Loucy (cell line): ENCODE measurements around the gene DCAF11.
"Not testable (repeated sequence)": the region's sequence is repeated elsewhere in the genome, so short reads cannot be mapped to it uniquely, and the experiment has no call there.

Experiments used
- H2AFZ ChIP-seq: fragments of 200-600 bp; sonication (generic); 2 replicates; pipeline ENCODE4 v1.6.0; 2016; ENCODE audit warnings: antibody characterized with exemption, mild to moderate bottlenecking, low read length, moderate library complexity
- H3F3A ChIP-seq: fragments of 200-600 bp; 2 replicates; pipeline ENCODE4 v1.6.0; 2016; ENCODE audit warnings: antibody characterized with exemption, low read depth, mild to moderate bottlenecking
- H3K27me3 ChIP-seq: fragments of 200-600 bp; sonication (generic); 2 replicates; pipeline ENCODE4 v1.6.1; 2014; ENCODE audit warnings: low read length, mild to moderate bottlenecking; ENCODE audit not compliant: insufficient read depth, poor library complexity, severe bottlenecking
- H3K36me3 ChIP-seq: fragments of 200-600 bp; sonication (generic); 2 replicates; pipeline ENCODE4 v1.6.1; 2016; ENCODE audit warnings: low read length; ENCODE audit not compliant: insufficient read depth
- H3K4me1 ChIP-seq: fragments of 200-600 bp; sonication (generic); 2 replicates; pipeline ENCODE4 v1.5.1; 2014; ENCODE audit warnings: low read length, mild to moderate bottlenecking; ENCODE audit not compliant: insufficient read depth, poor library complexity, severe bottlenecking
- H3K4me2 ChIP-seq: fragments of 200-600 bp; sonication (generic); 2 replicates; pipeline ENCODE4 v1.6.0; 2014; ENCODE audit warnings: antibody characterized with exemption, low read length, low read depth, mild to moderate bottlenecking; ENCODE audit not compliant: poor library complexity, severe bottlenecking
- H3K4me3 ChIP-seq: fragments of 200-600 bp; sonication (generic); 2 replicates; pipeline ENCODE4 v1.5.1; 2014; ENCODE audit warnings: low read length, mild to moderate bottlenecking, mixed read lengths; ENCODE audit not compliant: poor library complexity, severe bottlenecking
- H3K79me2 ChIP-seq: fragments of 200-600 bp; sonication (generic); 2 replicates; pipeline ENCODE4 v1.6.1; 2014; ENCODE audit warnings: low read length; ENCODE audit not compliant: insufficient read depth
- H3K9ac ChIP-seq: fragments of 200-600 bp; sonication (generic); 2 replicates; pipeline ENCODE4 v1.6.0; 2014; ENCODE audit warnings: mild to moderate bottlenecking, low read depth, low read length, moderate library complexity; ENCODE audit not compliant: poor library complexity, severe bottlenecking
- H3K9me2 ChIP-seq: fragments of 200-600 bp; sonication (generic); replicated peaks from 2 replicates; pipeline ENCODE4 v1.6.1; 2016; ENCODE audit warnings: low read depth, low read length, mixed read lengths
- H3K9me3 ChIP-seq: fragments of 200-600 bp; sonication (generic); 2 replicates; pipeline ENCODE4 v1.6.1; 2014; ENCODE audit warnings: mild to moderate bottlenecking, antibody characterized with exemption, low read length, low read depth; ENCODE audit not compliant: insufficient read depth
- H4K20me1 ChIP-seq: fragments of 200-600 bp; sonication (generic); 2 replicates; pipeline ENCODE4 v1.6.0; 2014; ENCODE audit warnings: antibody characterized with exemption, low read length, mild to moderate bottlenecking; ENCODE audit not compliant: insufficient read depth, poor library complexity, severe bottlenecking
- CTCF ChIP-seq: fragments of 200-600 bp; sonication (generic); conservative IDR thresholded peaks from 2 replicates; pipeline ENCODE4 v1.5.1; 2014; ENCODE audit warnings: mild to moderate bottlenecking, antibody characterized with exemption, low read length
- EZH2phosphoT487 ChIP-seq: fragments of 200-600 bp; IDR thresholded peaks from 2 replicates; pipeline ENCODE4 v1.6.1; 2018; ENCODE audit warnings: antibody characterized with exemption, mild to moderate bottlenecking, moderate library complexity, borderline replicate concordance

DCAF11 gene

GRCh38 chr14:24100982-24101494 lies 13.5 kb upstream of the DCAF11 start:
- Histone ChIP-seq H3K36me3 (no peaks in the 10 kb centered on the region; the same call in 1 of the 2 replicates), H4K20me1 (no peaks in the 10 kb centered on the region), H3K27me3 (no peaks in the 10 kb centered on the region)

GRCh38 chr14:24102357-24103048 lies 12.1 kb upstream of the DCAF11 start:
- Histone ChIP-seq H3F3A (no peaks in the 10 kb centered on the region), H3K4me1 (no peaks in the 10 kb centered on the region), H3K27me3 (no peaks in the 10 kb centered on the region), H3K4me3 (no peak overlapping the region), H3K9me3 (no peaks in the 10 kb centered on the region), H3K9me2 (no peaks in the 10 kb centered on the region), H3K4me2 (no peak overlapping the region), H3K36me3 (no peaks in the 10 kb centered on the region; the same call in 1 of the 2 replicates), H3K79me2 (no peaks in the 10 kb centered on the region), H3K9ac (no peak overlapping the region), H4K20me1 (no peaks in the 10 kb centered on the region), H2AFZ (no peak overlapping the region)
- no peak for TF ChIP-seq EZH2phosphoT487
- TF ChIP-seq CTCF, result no peak

More at GRCh38 chr14:24100982-24101494, 13.5 kb upstream of the DCAF11 start:
- Histone ChIP-seq H3K9me2 (no peaks in the 10 kb centered on the region), H3K4me3 (no peak overlapping the region), H3K4me2 (no peak overlapping the region), H3K4me1 (peaks cover 6% of the 10 kb centered on the region), H3K79me2 (peaks cover 11% of the 10 kb centered on the region; the same call in 1 of the 2 replicates), H3K9me3 (no peaks in the 10 kb centered on the region), H3K9ac (no peak overlapping the region), H2AFZ (no peak overlapping the region), H3F3A (no peaks in the 10 kb centered on the region)
- TF ChIP-seq CTCF (no peak), EZH2phosphoT487 (no peak)

GRCh38 chr14:24103451-24103850 lies 11.1 kb upstream of the DCAF11 start:
- TF ChIP-seq EZH2phosphoT487, result no peak
- TF ChIP-seq CTCF, result no peak
- no peak overlapping the region for H2AFZ ChIP-seq
- no peaks in the 10 kb centered on the region for H3K79me2 ChIP-seq
- H3K9me2 ChIP-seq, result no peaks in the 10 kb centered on the region
- no peak overlapping the region for H3K9ac ChIP-seq
- H3K27me3 ChIP-seq, result no peaks in the 10 kb centered on the region
- H3K36me3 ChIP-seq, result no peaks in the 10 kb centered on the region; the same call in 1 of the 2 replicates
- no peaks in the 10 kb centered on the region for H3K9me3 ChIP-seq
- H3K4me1 ChIP-seq, result peaks cover under 1% of the 10 kb centered on the region
- no peak overlapping the region for H3K4me3 ChIP-seq
- no peak overlapping the region for H3K4me2 ChIP-seq
- H4K20me1 ChIP-seq, result no peaks in the 10 kb centered on the region
- H3F3A ChIP-seq, result no peaks in the 10 kb centered on the region

- not testable (repeated sequence) for H3K4me2 ChIP-seq, H3K4me3 ChIP-seq, H3K9me2 ChIP-seq, H3K79me2 ChIP-seq, H4K20me1 ChIP-seq, H3K27me3 ChIP-seq, H3K9ac ChIP-seq, H3K9me3 ChIP-seq, H3F3A ChIP-seq, H3K4me1 ChIP-seq, H3K36me3 ChIP-seq, H2AFZ ChIP-seq
Observed at GRCh38 chr14:24105609-24106239, 8.9 kb upstream of the DCAF11 start.
